Ovary (tissue), 9 donors: ENCODE results near the gene MEDAG. TPM values are rescaled to one million over a fixed set of nuclear protein-coding genes. Genes with fewer than 3 reads are reported as not detected.

ENCODE experiments used
- DNase-seq, 5 donors: peaks; one replicate each; pipeline ENCODE4 v3.0.0-alpha.2; 2019 to 2020
- H3K27ac ChIP-seq, 2 donors: fragments of 200-600 bp; one replicate each; pipeline versions ENCODE4 v1.5.1 to v1.8.0; 2019 to 2022
- H3K27me3 ChIP-seq: fragments of 200-600 bp; one replicate; pipeline ENCODE4 v1.8.0; 2022
- H3K36me3 ChIP-seq: fragments of 200-600 bp; sonication (generic); one replicate; pipeline ENCODE4 v1.5.1; 2019
- H3K4me1 ChIP-seq: one replicate; pipeline ENCODE4 v1.8.1; 2013; ENCODE audit warnings: mild to moderate bottlenecking, moderate library complexity; ENCODE audit not compliant: insufficient read depth
- H3K4me3 ChIP-seq: fragments of 200-600 bp; sonication (generic); one replicate; pipeline ENCODE4 v1.5.1; 2017
- H3K9me3 ChIP-seq, 2 donors: fragments of 200-600 bp in 1 of 2; sonication (generic) in 1 of 2; one replicate each; pipeline versions ENCODE4 v1.5.1 to v1.8.1; 2013 to 2019; ENCODE audit warnings: mild to moderate bottlenecking in 1 of 2, moderate library complexity in 1 of 2
- CTCF ChIP-seq, 3 donors: fragments of 450-650 bp in 2 of 3; fragments of 200-600 bp in 1 of 3; IDR thresholded peaks; one replicate each; pipeline versions ENCODE4 v1.5.1 to v1.8.0; 2016 to 2022; ENCODE audit warnings: antibody characterized with exemption in 3 of 3, mild to moderate bottlenecking in 1 of 3
- EP300 ChIP-seq: sonication (generic); formaldehyde crosslinking; IDR thresholded peaks from one replicate; pipeline ENCODE4 v1.6.1; 2017; ENCODE audit warnings: antibody characterized with exemption
- POLR2A ChIP-seq: fragments of 450-650 bp; IDR thresholded peaks from one replicate; pipeline ENCODE4 v1.6.1; 2017; ENCODE audit warnings: antibody characterized with exemption, mild to moderate bottlenecking, moderate library complexity
- WGBS, 3 donors: extraction: QIAGEN DNeasy Blood & Tissue Kit in 1 of 3; methylation state at CpG; one replicate each; pipeline versions ENCODE4 v1.1.5 to v1.1.7; 2013 to 2017; 5-methylcytosine and 5-hydroxymethylcytosine counted together
- intact Hi-C, 4 donors: fragments of 100-400 bp; cut with DNase I; formaldehyde crosslinking; loops; one replicate each; pipeline versions ENCODE4 v1.11.0 to v1.15.1; 2022 to 2023
- polyA plus RNA-seq, 2 donors: library from polyadenylated mRNA; stranded (reverse); fragments of 200-250 nt in 1 of 2; fragments of 350-450 nt in 1 of 2; fragmentation: Illumina TruSeq in 1 of 2; extraction: RNeasy Lipid Tissue Mini Kit (QIAGEN cat#74804) in 1 of 2; gene quantifications; one replicate each; pipeline ENCODE4 v1.2.3, GENCODE V29; 2013 to 2014
- total RNA-seq, 7 donors: library from RNA; depleted of rRNA in 2 of 7; stranded (reverse); fragments of >200 nt in 2 of 7; fragmentation: NEBNext Ultra II Directional in 3 of 7; extraction: Animal tissue kit (Norgen Biotek cat#: 25700) in 3 of 7; gene quantifications; one replicate each; pipeline versions ENCODE4 v1.1.0 to v1.2.4, GENCODE V29; 2016 to 2023
- donor health status: DM: no; HTN: no; CAD: no; lungs with moderate emphysema.
- donor health status: DM: no; HTN: no; CAD: no.
- donor health status: Bipolar disorder and iron deficiency.
- donor health status: DM: yes; HTN: yes; CAD: no.
- donor health status: DM: no; HTN: no; CAD: no.
- donor health status: DM: yes; HTN: yes; CAD: no.

Gene MEDAG
- total and polyA plus RNA-seq, 9 donors, result 3.5 to 44.0 (median 17.2) TPM

DNA sequence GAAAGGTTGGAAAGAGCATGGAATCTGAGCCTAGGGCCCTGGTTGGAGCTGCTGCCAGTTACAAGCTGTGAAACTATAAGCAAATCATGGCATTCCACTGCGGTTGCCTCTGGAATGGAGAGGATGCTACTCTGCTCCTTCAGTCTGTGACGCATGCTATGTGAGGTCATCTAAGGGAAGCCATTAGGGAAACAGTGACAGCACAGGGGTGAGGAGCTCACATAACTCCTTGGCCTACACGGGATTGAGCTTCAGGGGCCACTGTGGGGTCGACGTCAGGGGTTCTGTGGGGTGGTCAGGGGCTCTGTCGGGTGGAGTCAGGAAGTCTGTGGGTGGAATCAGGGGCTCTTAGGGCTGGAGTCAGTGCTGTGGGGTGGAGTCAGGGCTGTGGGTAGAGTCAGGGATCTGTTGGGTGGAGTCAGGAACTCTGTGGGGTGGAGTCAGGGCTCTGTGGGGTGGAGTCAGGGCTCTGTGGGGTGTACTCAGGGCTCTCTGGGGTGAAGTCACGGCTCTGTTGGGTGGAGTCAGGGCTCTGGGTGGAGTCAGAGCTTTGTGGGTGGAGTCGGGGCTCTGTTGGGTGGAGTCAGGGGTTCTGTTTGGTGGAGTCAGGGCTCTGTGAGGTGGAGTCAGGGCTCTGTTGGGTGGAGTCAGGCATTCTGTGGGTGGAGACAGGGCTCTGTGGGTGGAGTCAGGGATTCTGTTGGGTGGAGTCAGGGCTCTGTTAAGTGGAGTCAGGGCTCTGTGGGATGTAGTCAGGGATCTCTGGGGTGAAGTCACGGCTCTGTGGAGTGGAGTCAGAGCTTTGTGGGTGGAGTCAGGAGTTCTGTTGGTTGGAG lies 35.8 kb upstream of the MEDAG start:
- DNase-seq, result peak; percentile 81 to 92 (median 91)
- H3K27me3 ChIP-seq, result no peaks in the 10 kb centered on the region
- H3K4me1 ChIP-seq, result peaks cover 18% of the 10 kb centered on the region
- WGBS, 3 donors, result 35 to 47% (median 43%) methylated on average over 9 of the region's 9 CpGs
- H3K27ac ChIP-seq, result peak overlapping the region; percentile 71 to 80
- H3K4me3 ChIP-seq, result no peak overlapping the region
- no peaks in the 10 kb centered on the region for H3K36me3 ChIP-seq
- TF ChIP-seq POLR2A (peak; percentile 54), CTCF (IDR thresholded peaks at IDR 0.05) (no peak)
- intact Hi-C loops, result no loop called here
- H3K9me3 ChIP-seq, result no peaks in the 10 kb centered on the region

GRCh38 chr13:30870916-30871587 lies 35.0 kb upstream of the MEDAG start:
- no peaks in the 10 kb centered on the region for H3K36me3 ChIP-seq
- no peaks in the 10 kb centered on the region for H3K27me3 ChIP-seq
- no peak for DNase-seq
- 86 to 92% (median 87%) methylated on average over 24 of the region's 24 CpGs for WGBS, 3 donors
- H3K4me1 ChIP-seq, result peaks cover 17% of the 10 kb centered on the region
- peak overlapping the region; percentile 50 to 71 for H3K27ac ChIP-seq
- intact Hi-C loops, result no loop called here
- TF ChIP-seq CTCF (IDR thresholded peaks at IDR 0.05), result no peak
- no peak for TF ChIP-seq POLR2A
- no peak for TF ChIP-seq EP300
- no peak overlapping the region for H3K4me3 ChIP-seq
- H3K9me3 ChIP-seq, result no peaks in the 10 kb centered on the region

GRCh38 chr13:30871588-30872275 lies 34.3 kb upstream of the MEDAG start:
- Histone ChIP-seq H3K27ac (peak overlapping the region in 1 of 2 donors; percentile 59), H3K27me3 (no peaks in the 10 kb centered on the region), H3K4me3 (no peak overlapping the region), H3K9me3 (no peaks in the 10 kb centered on the region), H3K4me1 (peaks cover 17% of the 10 kb centered on the region), H3K36me3 (no peaks in the 10 kb centered on the region)
- intact Hi-C loops, result no loop called here
- no peak for DNase-seq
- TF ChIP-seq EP300 (no peak), CTCF (IDR thresholded peaks at IDR 0.05) (no peak)
- 92 to 96% (median 92%) methylated on average over 17 of the region's 17 CpGs for WGBS, 3 donors

DNA sequence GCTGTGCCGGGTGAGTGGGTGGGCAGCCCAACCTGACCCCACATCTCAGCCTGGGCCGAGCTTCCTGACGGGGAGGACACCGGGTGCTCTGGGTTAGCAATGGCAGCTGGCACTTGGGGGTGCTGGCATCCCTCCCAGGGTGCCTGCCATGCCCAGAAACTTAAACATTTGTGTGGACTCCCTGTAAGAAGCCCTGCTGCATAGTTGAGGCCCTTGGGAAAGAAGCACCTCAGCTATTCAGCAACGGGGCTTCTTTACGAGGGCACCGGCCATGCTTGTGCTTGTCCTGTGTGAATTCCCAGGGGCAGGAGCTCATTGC lies 33.8 kb upstream of the MEDAG start:
- no peak for DNase-seq
- intact Hi-C loops, result no loop called here
- Histone ChIP-seq H3K4me1 (peaks cover 15% of the 10 kb centered on the region), H3K27ac (peak overlapping the region; percentile 36 to 59), H3K27me3 (no peaks in the 10 kb centered on the region), H3K36me3 (no peaks in the 10 kb centered on the region), H3K4me3 (no peak overlapping the region), H3K9me3 (no peaks in the 10 kb centered on the region)
- 81 to 93% (median 92%) methylated on average over 7 of the region's 7 CpGs for WGBS, 3 donors
- TF ChIP-seq CTCF (IDR thresholded peaks at IDR 0.05) (no peak), EP300 (no peak), POLR2A (no peak)
